Measurements from ENCODE around the gene SLC12A6. TPM values are rescaled to one million over a fixed set of nuclear protein-coding genes. Genes with fewer than 3 reads are reported as not detected.

Gene SLC12A6
- polyA plus RNA-seq, 1 experiment = 19.1 TPM

DNA sequence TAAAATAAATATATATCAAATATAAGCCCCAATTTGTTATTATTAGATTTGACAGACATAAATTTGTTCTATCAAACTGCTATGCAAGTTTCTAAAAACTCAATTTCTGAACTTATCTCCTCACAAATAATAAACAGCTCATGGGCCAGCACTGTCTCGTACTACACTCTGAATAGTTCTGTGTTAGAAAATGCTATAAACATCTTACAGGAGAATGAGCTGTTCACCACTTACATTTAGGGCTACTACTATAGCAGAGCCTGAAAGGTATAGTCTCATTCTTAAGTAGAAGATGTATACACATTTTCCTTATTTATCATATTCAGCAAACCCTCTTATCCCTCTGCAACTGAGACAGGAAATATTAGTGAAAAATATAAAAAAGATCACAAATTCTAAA lies 12.6 kb downstream of the SLC12A6 start:
- Histone ChIP-seq H3K4me3 (ENCODE audit: low read depth, low read length) (no peak overlapping the region), H3K27me3 (ENCODE audit: control insufficient read depth, insufficient read depth, low read length) (no peaks in the 10 kb centered on the region), H3K27ac (ENCODE audit: low read depth, low read length) (no peak overlapping the region), H3K9me3 (ENCODE audit: control insufficient read depth, insufficient read depth, low read length) (no peaks in the 10 kb centered on the region)
- CTCF ChIA-PET = no interaction called here
- POLR2A ChIA-PET = no interaction called here
- TF ChIP-seq, protein P1, sequence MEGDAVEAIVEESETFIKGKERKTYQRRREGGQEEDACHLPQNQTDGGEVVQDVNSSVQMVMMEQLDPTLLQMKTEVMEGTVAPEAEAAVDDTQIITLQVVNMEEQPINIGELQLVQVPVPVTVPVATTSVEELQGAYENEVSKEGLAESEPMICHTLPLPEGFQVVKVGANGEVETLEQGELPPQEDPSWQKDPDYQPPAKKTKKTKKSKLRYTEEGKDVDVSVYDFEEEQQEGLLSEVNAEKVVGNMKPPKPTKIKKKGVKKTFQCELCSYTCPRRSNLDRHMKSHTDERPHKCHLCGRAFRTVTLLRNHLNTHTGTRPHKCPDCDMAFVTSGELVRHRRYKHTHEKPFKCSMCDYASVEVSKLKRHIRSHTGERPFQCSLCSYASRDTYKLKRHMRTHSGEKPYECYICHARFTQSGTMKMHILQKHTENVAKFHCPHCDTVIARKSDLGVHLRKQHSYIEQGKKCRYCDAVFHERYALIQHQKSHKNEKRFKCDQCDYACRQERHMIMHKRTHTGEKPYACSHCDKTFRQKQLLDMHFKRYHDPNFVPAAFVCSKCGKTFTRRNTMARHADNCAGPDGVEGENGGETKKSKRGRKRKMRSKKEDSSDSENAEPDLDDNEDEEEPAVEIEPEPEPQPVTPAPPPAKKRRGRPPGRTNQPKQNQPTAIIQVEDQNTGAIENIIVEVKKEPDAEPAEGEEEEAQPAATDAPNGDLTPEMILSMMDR (IDR thresholded peaks at IDR 0.05; ENCODE audit: low read depth, low read length) = no peak
- no peak for DNase-seq (ENCODE audit: low read depth, low spot score)

DNA sequence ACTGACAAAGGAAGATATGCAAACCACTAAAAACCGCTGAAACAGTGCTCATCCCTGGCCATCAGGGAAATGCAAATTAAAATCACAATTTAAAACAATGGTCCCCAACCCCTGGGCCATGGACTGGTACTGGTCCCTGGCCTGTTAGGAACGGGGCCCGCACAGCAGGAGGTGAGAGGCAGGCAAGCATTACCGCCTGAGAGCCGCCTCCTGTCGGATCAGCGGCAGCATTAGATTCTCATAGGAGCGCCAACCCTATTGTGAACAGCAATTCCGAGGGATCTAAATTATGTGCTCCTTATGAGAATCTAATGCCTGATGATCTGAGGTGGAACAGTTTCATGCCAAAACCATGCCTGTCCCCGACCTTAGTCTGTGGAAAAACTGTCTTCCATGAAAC lies 14.4 kb downstream of the SLC12A6 start:
- Histone ChIP-seq H3K27me3 (ENCODE audit: control insufficient read depth, insufficient read depth, low read length) (no peaks in the 10 kb centered on the region), H3K27ac (ENCODE audit: low read depth, low read length) (no peak overlapping the region), H3K9me3 (ENCODE audit: control insufficient read depth, insufficient read depth, low read length) (no peaks in the 10 kb centered on the region), H3K4me3 (ENCODE audit: low read depth, low read length) (no peak overlapping the region)
- POLR2A ChIA-PET = no interaction called here
- no peak for DNase-seq (ENCODE audit: low read depth, low spot score)
- CTCF ChIA-PET = no interaction called here
- TF ChIP-seq, protein P1 (IDR thresholded peaks at IDR 0.05; ENCODE audit: low read depth, low read length) = no peak

- no peaks in the 10 kb centered on the region for H3K9me3 ChIP-seq (ENCODE audit: control insufficient read depth, insufficient read depth, low read length)
- POLR2A ChIA-PET = interaction anchor here (0.7 to 1.4 kb wide), 2 partner anchors 11 to 19 kb away, joined by 3 to 9 read pairs; partner anchors contain the start of gene SLC12A6
- TF ChIP-seq, protein P1 (IDR thresholded peaks at IDR 0.05; ENCODE audit: low read depth, low read length) = no peak
- H3K27ac ChIP-seq (ENCODE audit: low read depth, low read length) = no peak overlapping the region
- no peak for DNase-seq (ENCODE audit: low read depth, low spot score)
- H3K4me3 ChIP-seq (ENCODE audit: low read depth, low read length) = peak overlapping the region; percentile 57
- no peaks in the 10 kb centered on the region for H3K27me3 ChIP-seq (ENCODE audit: control insufficient read depth, insufficient read depth, low read length)
- CTCF ChIA-PET = interaction anchor here (1.0 kb wide), 1 partner anchor 22 kb away, joined by 3 read pairs; no protein-coding TSS in a partner anchor
These were observed 19.1 kb downstream of the SLC12A6 start for GRCh38 chr15:34318277-34319079.

GRCh38 chr15:34314491-34315490 lies 22.8 kb downstream of the SLC12A6 start:
- Histone ChIP-seq H3K4me3 (ENCODE audit: low read depth, low read length) (no peak overlapping the region), H3K9me3 (ENCODE audit: control insufficient read depth, insufficient read depth, low read length) (no peaks in the 10 kb centered on the region), H3K27me3 (ENCODE audit: control insufficient read depth, insufficient read depth, low read length) (no peaks in the 10 kb centered on the region), H3K27ac (ENCODE audit: low read depth, low read length) (no peak overlapping the region)
- CTCF ChIA-PET = no interaction called here
- TF ChIP-seq, protein P1 (IDR thresholded peaks at IDR 0.05; ENCODE audit: low read depth, low read length) = no peak
- POLR2A ChIA-PET = no interaction called here
- no peak for DNase-seq (ENCODE audit: low read depth, low spot score)

Measured in AG04450 (cell line).